Calu3 (cell line): Measurements from ENCODE around the gene SPC25. TPM values are rescaled to one million over a fixed set of nuclear protein-coding genes. Genes with fewer than 3 reads are reported as not detected.
A peak's percentile ranks its signal among the peaks of the same experiment; 100 is the strongest.

Experiments
- BruUV-seq: library from RNA; stranded (reverse); fragments of 400-500 nt; replicated peaks from 2 replicates; lab custom pipeline; 2021; lab: Mats Ljungman, UMichigan
- CTCF ChIA-PET: fragments of 300-600 bp; sonication (Branson Sonifier 250); formaldehyde crosslinking; loops from one replicate; lab custom pipeline; 2022; ENCODE audit warnings: antibody characterized with exemption; lab: Charles Lee
- DNase-seq: peaks from one replicate; pipeline ENCODE4 v3.0.0; 2022
- H3K27ac Mint-ChIP-seq: one replicate; pipeline ENCODE4 v1.8.0; 2022; ENCODE audit warnings: mixed read lengths; ENCODE audit not compliant: unreplicated experiment
- H3K27me3 Mint-ChIP-seq: one replicate; pipeline ENCODE4 v1.8.0; 2022; ENCODE audit warnings: mixed read lengths; ENCODE audit not compliant: unreplicated experiment
- H3K36me3 Mint-ChIP-seq: one replicate; pipeline ENCODE4 v1.8.0; 2022; ENCODE audit warnings: mild to moderate bottlenecking, moderate library complexity, mixed read lengths; ENCODE audit not compliant: insufficient read depth, unreplicated experiment
- H3K4me1 Mint-ChIP-seq: one replicate; pipeline ENCODE4 v1.8.0; 2022; ENCODE audit warnings: mild to moderate bottlenecking, low read depth, mixed read lengths; ENCODE audit not compliant: unreplicated experiment
- H3K4me3 Mint-ChIP-seq: one replicate; pipeline ENCODE4 v1.8.0; 2022; ENCODE audit warnings: mild to moderate bottlenecking, low read depth, moderate library complexity, mixed read lengths; ENCODE audit not compliant: unreplicated experiment
- H3K9me3 Mint-ChIP-seq: one replicate; pipeline ENCODE4 v1.8.0; 2022; ENCODE audit warnings: low read depth, mixed read lengths; ENCODE audit not compliant: unreplicated experiment
- CTCF ChIP-seq: fragments of 200-600 bp; IDR thresholded peaks from one replicate; pipeline ENCODE4 v1.8.0; 2022; ENCODE audit warnings: antibody characterized with exemption; ENCODE audit not compliant: unreplicated experiment
- intact Hi-C: fragments of 100-400 bp; cut with micrococcal nuclease; formaldehyde crosslinking; loops from one replicate; pipeline ENCODE4 v1.10.0; 2022; ENCODE audit not compliant: unreplicated experiment
- total RNA-seq: library from RNA; stranded (reverse); gene quantifications from 2 replicates; pipeline ENCODE4 v1.2.3, GENCODE V29; 2022

Gene SPC25
- total RNA-seq, 1 experiment from 2014 or later = 77.0 TPM

- CTCF ChIA-PET = interaction anchor here (1.0 kb wide), 1 partner anchor 9 kb away, joined by 3 read pairs; no protein-coding TSS in a partner anchor
- peak; percentile 13 for DNase-seq
- no peak overlapping the region for H3K4me3 Mint-ChIP-seq
- no TSS peak for BruUV-seq
- no peak for TF ChIP-seq CTCF
- no peaks in the 10 kb centered on the region for H3K27me3 Mint-ChIP-seq
- no peaks in the 10 kb centered on the region for H3K9me3 Mint-ChIP-seq
- peaks cover 12% of the 10 kb centered on the region for H3K36me3 Mint-ChIP-seq
- peaks cover 33% of the 10 kb centered on the region for H3K4me1 Mint-ChIP-seq
- H3K27ac Mint-ChIP-seq = no peak overlapping the region
- intact Hi-C loops = loop anchor here (2.0 kb wide), 1 partner anchor 73 kb away; no protein-coding TSS in a partner anchor
Observed at GRCh38 chr2:168848225-168848624, 42.0 kb downstream of the SPC25 start.

DNA sequence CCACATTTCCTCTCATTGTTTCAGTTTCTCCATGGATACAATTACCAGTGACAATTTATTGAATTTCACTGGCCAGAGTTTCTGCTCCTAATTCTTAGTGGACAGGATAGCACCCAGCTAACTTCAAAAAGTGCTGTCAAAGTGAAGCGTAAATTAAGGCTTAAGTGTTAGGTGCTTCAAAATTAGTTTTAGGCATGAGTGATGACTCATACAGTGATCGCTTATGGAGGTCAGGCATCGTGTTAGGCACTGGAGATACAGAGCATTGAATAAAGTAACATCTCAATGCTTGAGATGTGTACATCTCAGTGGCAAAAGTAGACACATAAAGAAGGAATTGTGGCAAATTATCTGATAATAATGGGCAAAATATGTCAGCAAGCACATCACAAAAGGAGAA is 47.0 kb downstream of the SPC25 start:
- no peaks in the 10 kb centered on the region for H3K9me3 Mint-ChIP-seq
- no TSS peak for BruUV-seq
- no peak for TF ChIP-seq CTCF
- H3K27ac Mint-ChIP-seq = no peak overlapping the region
- H3K36me3 Mint-ChIP-seq = no peaks in the 10 kb centered on the region
- CTCF ChIA-PET = no interaction called here
- peaks cover 6% of the 10 kb centered on the region for H3K4me1 Mint-ChIP-seq
- no peaks in the 10 kb centered on the region for H3K27me3 Mint-ChIP-seq
- no peak for DNase-seq
- H3K4me3 Mint-ChIP-seq = no peak overlapping the region
- intact Hi-C loops = no loop called here

DNA sequence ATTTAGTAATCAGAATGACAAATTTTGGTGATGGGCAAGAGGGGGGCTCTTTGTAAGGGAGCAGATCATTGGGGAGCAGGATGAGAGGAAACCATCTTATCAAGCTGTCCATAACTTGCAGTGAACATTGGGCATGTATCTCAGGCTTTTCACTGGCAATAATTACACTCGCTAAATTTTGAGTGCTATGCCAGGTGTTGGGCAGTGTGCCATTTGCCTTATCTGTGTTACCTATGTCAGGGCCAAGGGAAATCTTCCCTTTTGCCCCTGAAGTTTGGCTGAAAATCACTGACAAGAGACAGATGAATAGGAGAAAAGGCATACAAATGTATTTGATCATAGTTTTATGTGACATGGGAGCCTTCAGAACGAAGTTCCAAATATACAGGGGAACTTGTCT is 48.8 kb downstream of the SPC25 start:
- CTCF ChIA-PET = interaction anchor here (0.7 kb wide), 1 partner anchor 76 kb away, joined by 6 read pairs; no protein-coding TSS in a partner anchor
- intact Hi-C loops = no loop called here

GRCh38 chr2:168835969-168836368 is 54.3 kb downstream of the SPC25 start:
- no peaks in the 10 kb centered on the region for H3K27me3 Mint-ChIP-seq
- no peak overlapping the region for H3K4me3 Mint-ChIP-seq
- intact Hi-C loops = no loop called here
- no peak overlapping the region for H3K27ac Mint-ChIP-seq
- no peaks in the 10 kb centered on the region for H3K36me3 Mint-ChIP-seq
- no peak for TF ChIP-seq CTCF
- no TSS peak for BruUV-seq
- peaks cover 8% of the 10 kb centered on the region for H3K4me1 Mint-ChIP-seq
- no peaks in the 10 kb centered on the region for H3K9me3 Mint-ChIP-seq
- DNase-seq = no peak
- CTCF ChIA-PET = interaction anchor here (0.9 kb wide), 1 partner anchor 18 kb away, joined by 4 read pairs; no protein-coding TSS in a partner anchor

More for the DNA sequence above, 48.8 kb downstream of the SPC25 start:
- no TSS peak for BruUV-seq
- Mint-ChIP-seq H3K9me3 (no peaks in the 10 kb centered on the region), H3K4me1 (peaks cover 3% of the 10 kb centered on the region), H3K36me3 (no peaks in the 10 kb centered on the region), H3K4me3 (no peak overlapping the region), H3K27me3 (no peaks in the 10 kb centered on the region), H3K27ac (no peak overlapping the region)
- no peak for TF ChIP-seq CTCF
- no peak for DNase-seq
